CD4-positive, alpha-beta T cell treated with Interleukin-6 at 100 ng/mL for 8 hours (primary cell): ENCODE measurements around the gene DCAF16.
"Not testable (repeated sequence)": the region's sequence is repeated elsewhere in the genome, so short reads cannot be mapped to it uniquely, and the experiment has no call there.

Experiments used
- DNase-seq: peaks from one replicate; pipeline ENCODE4 v3.0.0-alpha.2; 2020; ENCODE audit warnings: mixed read lengths, low spot score

Gene DCAF16

GRCh38 chr4:17810260-17811077, at the start of gene DCAF16, which contains the start of gene NCAPG:
Gene DCAF16, minus strand, starts transcription at chr4:17810757. Its CDS starts 6,616 bp downstream, at chr4:17804141.
Gene NCAPG, plus strand, starts transcription at chr4:17810979. Its CDS starts 99 bp downstream, at chr4:17811078.
- DNase-seq: peak; percentile 99

GRCh38 chr4:17859793-17860406, 49.3 kb upstream of the DCAF16 start:
- DNase-seq: no peak

GRCh38 chr4:17854036-17854435, 43.5 kb upstream of the DCAF16 start:
- no peak for DNase-seq

- DNase-seq: no peak
Observed at GRCh38 chr4:17851959-17852358, 41.4 kb upstream of the DCAF16 start.

DNA sequence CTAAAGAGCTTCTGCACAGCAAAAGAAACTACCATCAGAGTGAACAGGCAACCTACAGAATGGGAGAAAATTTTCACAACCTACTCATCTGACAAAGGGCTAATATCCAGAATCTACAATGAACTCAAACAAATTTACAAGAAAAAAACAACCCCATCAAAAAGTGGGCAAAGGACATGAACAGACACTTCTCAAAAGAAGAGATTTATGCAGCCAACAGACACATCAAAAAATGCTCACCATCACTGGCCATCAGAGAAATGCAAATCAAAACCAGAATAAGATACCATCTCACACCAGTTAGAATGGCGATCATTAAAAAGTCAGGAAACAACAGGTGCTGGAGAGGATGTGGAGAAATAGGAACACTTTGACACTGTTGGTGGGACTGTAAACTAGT, 39.7 kb upstream of the DCAF16 start:
- not testable (repeated sequence) for DNase-seq

- DNase-seq: no peak
Observed at GRCh38 chr4:17846266-17846665, 35.7 kb upstream of the DCAF16 start.

DNA sequence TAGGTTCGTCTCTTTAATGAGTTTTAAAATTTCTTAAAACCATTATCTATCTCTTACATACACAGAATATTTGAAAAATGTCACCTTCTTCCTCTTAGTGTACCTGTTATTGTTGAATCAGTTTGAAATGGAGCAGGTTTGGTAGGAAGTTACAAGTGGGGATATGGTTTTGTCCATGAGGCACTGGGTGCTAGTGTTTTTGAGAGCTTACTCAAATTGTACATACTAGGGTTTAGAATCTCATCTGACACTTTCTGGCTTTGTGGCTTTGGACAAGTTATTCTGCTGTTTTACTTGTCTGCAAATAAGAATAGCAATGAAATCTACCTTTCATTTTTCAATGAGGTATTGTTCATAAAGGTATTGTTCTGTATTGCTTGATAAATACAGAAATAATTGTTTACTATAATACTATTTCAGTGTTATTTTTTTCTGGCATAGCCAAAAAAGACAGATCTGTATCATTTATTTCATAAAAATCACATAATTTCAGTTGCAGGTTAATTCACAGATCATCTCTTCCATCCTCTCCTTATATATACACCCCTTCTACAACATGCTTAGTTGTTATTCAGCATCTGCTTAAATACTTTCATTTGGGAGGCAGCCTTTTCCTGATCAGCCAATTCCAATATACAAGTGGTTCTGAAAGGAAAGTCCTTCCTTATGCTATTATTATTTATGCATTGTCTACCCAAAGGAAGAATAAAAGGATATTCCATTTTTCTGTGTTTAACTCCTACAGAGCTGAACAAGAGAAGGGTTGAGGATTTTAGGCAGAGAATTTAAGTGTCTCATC, 13.5 kb upstream of the DCAF16 start:
- no peak for DNase-seq

DNA sequence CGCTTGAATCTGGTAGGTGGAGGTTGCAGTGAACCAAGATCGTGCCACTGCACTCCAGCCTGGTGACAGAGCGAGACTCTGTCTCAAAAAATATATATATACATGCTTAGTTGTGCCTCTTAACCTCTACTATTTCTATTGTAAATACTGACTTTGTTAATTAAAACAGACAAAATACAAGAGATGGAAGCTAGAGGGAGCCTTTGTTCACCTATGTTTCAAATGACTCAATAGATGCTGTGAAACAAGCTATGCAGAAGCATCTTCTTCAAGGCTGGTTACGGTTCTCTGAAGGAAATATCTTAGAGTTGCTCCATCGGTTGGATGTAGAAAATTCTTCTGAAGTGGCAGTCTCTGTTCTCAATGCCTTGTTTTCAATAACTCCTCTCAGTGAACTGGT, 6.5 kb upstream of the DCAF16 start:
- peak; percentile 50 for DNase-seq

- no peak for DNase-seq
Observed at GRCh38 chr4:17816142-17816541, 5.6 kb upstream of the DCAF16 start.

DNA sequence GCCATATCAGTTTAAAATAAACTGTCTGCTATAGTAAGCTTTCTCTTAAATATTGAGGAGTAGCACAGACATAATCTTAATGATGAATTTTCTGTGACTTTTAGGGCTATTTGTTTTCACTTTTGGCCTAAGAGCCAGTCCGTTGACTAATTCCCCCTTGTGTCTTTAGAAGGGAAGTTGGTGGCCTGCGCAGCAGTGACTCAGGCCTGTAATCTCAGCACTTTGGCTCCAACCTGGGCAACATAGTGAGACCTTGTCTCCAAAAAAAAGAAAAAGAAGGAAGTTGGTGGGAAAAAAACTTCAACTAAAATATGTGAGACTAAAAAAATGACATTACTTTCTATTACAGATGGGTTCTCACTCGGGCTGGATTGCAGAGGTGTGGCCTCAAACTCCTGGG, 3.6 kb upstream of the DCAF16 start:
- no peak for DNase-seq

GRCh38 chr4:17812801-17813200, 2.2 kb upstream of the DCAF16 start:
- no peak for DNase-seq

DNA sequence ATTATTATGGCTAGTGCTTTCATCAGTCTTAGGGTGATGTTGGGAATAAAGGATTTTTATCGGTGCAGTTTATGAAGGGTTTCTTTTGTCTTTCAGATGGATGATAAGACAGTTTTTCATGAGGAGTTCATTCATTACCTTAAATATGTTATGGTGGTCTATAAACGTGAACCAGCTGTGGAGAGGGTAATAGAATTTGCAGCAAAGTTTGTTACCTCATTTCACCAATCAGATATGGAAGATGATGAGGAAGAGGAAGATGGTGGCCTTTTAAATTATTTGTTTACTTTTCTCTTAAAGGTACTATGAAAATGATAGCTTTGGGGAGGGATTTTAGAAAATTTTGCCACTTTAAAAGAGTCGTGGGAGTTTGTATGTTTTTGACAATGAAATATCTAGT, 1.6 kb upstream of the DCAF16 start:
- no peak for DNase-seq

GRCh38 chr4:17811078-17811603, 584 bp upstream of the DCAF16 start:
- no peak for DNase-seq

DNA sequence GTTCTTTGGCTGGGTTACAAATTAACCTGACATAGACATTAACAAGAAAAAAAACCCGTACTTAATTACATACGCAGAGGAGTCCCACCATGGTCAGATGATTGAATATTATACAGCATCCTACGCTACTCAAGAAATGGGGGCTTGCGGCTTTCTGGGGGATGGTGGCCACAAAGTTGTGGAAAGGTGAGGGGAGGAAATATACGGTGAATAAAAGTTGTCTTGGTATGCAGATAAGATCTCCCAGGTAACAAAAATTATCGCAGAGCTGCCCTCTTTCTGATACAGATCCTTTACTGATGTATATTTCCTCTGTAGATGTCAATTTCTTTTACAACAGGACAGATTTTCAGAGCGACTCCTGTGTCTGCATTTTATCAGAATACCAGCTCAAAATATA, 890 bp downstream of the DCAF16 start:
- DNase-seq: no peak

DNA sequence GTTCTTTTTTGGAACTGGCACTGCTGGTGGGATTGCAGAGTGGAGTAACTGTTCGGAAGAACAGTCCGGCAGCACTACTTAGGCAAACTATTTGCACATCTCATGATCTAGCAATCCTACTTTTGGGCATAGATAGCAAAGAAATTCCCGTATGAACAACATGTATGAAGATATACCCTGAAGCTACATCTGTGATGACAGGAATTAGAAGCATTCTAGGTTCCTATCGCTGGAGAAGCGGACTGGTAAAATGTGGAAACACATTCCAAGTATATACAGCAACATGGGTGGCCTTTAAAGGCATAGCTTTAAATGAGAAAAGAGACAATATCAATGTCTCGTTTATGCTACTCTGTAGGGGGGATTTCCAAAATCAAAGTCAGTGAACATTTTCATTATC, 3.1 kb downstream of the DCAF16 start:
- DNase-seq: no peak

DNA sequence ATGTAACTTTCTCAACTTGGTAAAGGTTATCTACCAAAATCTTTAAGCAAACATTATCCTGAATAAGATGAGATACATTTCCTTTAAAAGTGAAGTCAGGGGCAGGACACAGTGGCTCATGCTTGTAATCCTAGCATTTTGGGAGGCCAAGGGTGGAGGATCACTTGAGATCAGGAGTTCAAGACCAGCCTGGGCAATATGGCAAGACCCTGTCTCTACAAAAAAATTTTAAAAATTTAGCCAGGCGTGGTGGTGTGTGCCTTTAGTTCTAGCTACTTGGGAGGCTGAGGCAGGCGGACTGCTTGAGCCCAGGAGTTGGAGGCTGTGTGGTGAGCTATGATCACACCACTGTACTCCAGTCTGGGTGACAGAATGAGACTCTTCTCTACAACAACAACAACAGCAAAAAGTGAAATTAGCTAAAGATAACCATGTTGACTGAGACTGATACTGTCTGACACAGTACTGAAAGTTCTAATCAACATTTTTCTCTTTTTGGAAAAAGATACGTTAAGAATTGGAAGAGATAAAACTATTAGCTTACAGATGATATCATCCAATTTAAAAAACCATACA, 4.9 kb downstream of the DCAF16 start:
- DNase-seq: no peak

DNA sequence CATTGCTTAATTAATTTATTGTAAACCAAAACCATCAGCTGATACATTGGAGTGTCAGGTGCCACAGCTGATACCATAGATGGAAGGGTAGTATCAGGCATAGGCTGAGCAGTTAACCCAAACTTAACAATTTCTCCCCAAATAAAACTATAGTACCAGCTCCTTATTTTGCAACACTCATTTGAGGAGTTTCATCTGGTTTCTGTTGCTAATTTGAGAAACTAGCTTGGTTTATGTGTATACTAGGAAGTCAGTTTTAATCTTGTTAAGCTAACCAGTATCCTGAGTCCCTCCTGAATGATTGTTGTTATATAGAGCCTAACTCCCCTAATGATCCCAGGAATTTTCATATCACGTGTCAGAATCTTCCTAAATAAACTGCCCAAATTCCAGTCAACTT, 12.7 kb downstream of the DCAF16 start:
- no peak for DNase-seq

DNA sequence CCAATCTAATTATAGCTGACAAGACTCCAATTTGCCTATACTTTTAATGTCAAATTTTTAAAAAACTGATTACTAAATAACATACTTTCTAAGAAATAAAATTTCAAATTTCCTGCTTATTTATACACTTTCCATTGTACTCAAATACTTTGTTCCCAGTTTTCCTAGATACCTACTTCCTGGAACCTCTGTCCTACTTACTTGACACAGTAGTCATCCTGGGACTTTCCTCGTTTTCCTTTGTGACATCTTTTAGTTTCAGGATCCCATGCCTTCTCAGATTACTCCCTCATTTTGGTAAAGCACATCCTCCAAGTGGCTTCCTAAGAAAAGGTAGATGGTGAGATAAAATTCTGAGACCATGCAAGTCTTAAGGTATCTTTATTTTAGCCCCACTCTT, 15.8 kb downstream of the DCAF16 start:
- DNase-seq: no peak

GRCh38 chr4:17788956-17789355, 21.6 kb downstream of the DCAF16 start:
- DNase-seq: no peak

DNA sequence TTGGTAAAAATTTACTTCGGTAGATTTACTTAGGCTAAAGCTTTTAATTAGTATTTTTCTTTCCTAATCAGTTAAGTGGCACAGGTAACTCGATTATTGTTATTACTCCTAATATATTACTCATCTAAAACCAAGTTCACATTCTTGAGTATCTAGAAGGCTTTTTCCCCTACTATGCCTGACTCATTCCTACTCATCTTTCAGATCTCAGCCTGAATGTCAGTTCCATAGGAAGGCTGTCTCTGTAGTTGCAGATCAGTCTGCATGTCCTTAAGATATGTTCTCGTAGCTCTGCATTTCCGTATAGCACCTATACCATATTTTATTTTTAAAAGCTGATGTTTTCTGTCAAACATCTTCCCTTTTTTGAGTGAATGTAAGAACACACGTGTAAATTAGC, 23.2 kb downstream of the DCAF16 start:
- no peak for DNase-seq

- no peak for DNase-seq
Observed at GRCh38 chr4:17786567-17786966, 24.0 kb downstream of the DCAF16 start.

GRCh38 chr4:17785858-17786257, 24.7 kb downstream of the DCAF16 start:
- DNase-seq: no peak
